ENCODE measurements around the gene KLF6. TPM values are rescaled to one million over a fixed set of nuclear protein-coding genes. Genes with fewer than 3 reads are reported as not detected.

Gene KLF6
- polyA plus RNA-seq, 1 experiment = 79.0 TPM

DNA sequence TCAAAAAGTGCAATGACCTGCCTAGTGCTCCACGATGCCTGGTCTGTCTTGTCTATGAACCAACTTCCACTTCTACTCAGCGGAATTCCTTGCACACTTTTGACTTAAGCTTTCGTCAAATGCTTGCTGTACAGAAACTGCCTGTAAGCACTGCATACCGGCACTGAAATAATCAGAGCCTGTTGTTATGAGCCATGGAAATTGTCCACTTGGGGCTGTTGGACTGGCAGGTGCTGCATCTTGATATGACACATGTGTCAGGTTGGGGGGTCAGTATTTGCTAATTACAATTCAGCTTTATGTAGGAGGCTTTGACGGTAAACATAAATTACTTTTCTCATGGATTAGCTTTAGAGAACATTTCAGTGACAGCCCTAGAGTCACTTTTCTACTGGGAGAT, 32.0 kb upstream of the KLF6 start:
- no peaks in the 10 kb centered on the region for H3K27me3 ChIP-seq (ENCODE audit: control insufficient read depth, insufficient read depth, low read length)
- no peak for DNase-seq (ENCODE audit: low read depth)
- POLR2A ChIA-PET = no interaction called here
- TF ChIP-seq CTCF (IDR thresholded peaks at IDR 0.05; ENCODE audit: insufficient read depth, low read depth, low read length) = no peak
- no peak overlapping the region for H3K4me3 ChIP-seq (ENCODE audit: low read depth, low read length)
- H3K36me3 ChIP-seq (ENCODE audit: control insufficient read depth, insufficient read depth, low read length) = no peaks in the 10 kb centered on the region
- CTCF ChIA-PET = no interaction called here

- ChIA-PET CTCF (interaction anchor here (0.6 kb wide), 1 partner anchor 474 kb away, joined by 3 read pairs; no protein-coding TSS in a partner anchor), POLR2A (no interaction called here)
- Histone ChIP-seq H3K4me3 (ENCODE audit: low read depth, low read length) (no peak overlapping the region), H3K36me3 (ENCODE audit: control insufficient read depth, insufficient read depth, low read length) (no peaks in the 10 kb centered on the region), H3K27me3 (ENCODE audit: control insufficient read depth, insufficient read depth, low read length) (no peaks in the 10 kb centered on the region)
- no peak for DNase-seq (ENCODE audit: low read depth)
- TF ChIP-seq CTCF (IDR thresholded peaks at IDR 0.05; ENCODE audit: insufficient read depth, low read depth, low read length) = no peak
These were observed 29.8 kb upstream of the KLF6 start for GRCh38 chr10:3814838-3815220.

DNA sequence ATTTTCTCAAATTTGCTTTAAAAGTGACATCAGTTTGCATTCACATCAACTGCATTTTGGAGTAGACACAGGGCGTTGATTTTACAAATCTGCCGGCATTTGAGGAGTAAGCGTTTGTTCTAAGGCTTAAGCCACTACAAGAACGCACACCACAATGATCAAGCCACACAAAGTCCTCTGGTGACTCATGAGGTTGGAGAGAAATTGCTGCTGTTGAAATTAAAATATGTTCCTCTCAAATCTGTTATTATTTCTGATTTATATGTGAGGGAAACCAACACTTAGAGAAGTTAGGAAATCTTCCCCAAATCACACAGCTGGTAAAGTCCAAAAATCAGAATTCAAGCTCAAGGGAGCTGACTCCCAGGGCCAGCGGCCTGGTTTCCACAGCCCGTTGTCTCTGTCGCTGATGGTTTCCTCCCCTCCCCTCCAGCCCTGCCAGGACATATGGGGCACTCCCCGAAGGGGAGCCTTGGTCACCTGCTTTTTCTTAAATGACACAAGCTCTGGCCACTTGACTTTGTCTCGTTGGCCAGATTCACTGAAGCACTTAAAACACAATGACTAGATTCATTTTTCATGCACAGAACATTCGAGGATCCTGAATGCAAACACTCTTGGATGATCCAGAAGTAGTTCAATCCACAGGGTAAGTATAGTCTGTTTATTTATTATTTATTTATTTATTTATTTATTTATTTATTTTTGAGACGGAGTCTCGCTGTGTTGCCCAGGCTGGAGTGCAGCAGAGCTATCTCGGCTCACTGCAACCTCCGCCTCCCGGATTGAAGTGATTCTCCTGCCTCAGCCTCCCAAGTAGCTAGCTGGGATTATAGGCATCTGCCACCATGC, 29.2 kb upstream of the KLF6 start:
- no peak for TF ChIP-seq CTCF (IDR thresholded peaks at IDR 0.05; ENCODE audit: insufficient read depth, low read depth, low read length)
- ChIA-PET CTCF (no interaction called here), POLR2A (no interaction called here)
- no peak for DNase-seq (ENCODE audit: low read depth)
- H3K36me3 ChIP-seq (ENCODE audit: control insufficient read depth, insufficient read depth, low read length) = no peaks in the 10 kb centered on the region
- no peak overlapping the region for H3K4me3 ChIP-seq (ENCODE audit: low read depth, low read length)
- H3K27me3 ChIP-seq (ENCODE audit: control insufficient read depth, insufficient read depth, low read length) = no peaks in the 10 kb centered on the region

- ChIA-PET CTCF (no interaction called here), POLR2A (no interaction called here)
- no peak for TF ChIP-seq CTCF (IDR thresholded peaks at IDR 0.05; ENCODE audit: insufficient read depth, low read depth, low read length)
- Histone ChIP-seq H3K4me3 (ENCODE audit: low read depth, low read length) (no peak overlapping the region), H3K27me3 (ENCODE audit: control insufficient read depth, insufficient read depth, low read length) (no peaks in the 10 kb centered on the region), H3K36me3 (ENCODE audit: control insufficient read depth, insufficient read depth, low read length) (no peaks in the 10 kb centered on the region)
- no peak for DNase-seq (ENCODE audit: low read depth)
These were observed 28.3 kb upstream of the KLF6 start for GRCh38 chr10:3813267-3813666.

- no peak for DNase-seq (ENCODE audit: low read depth)
- POLR2A ChIA-PET = no interaction called here
- Histone ChIP-seq H3K4me3 (ENCODE audit: low read depth, low read length) (no peak overlapping the region), H3K36me3 (ENCODE audit: control insufficient read depth, insufficient read depth, low read length) (no peaks in the 10 kb centered on the region), H3K27me3 (ENCODE audit: control insufficient read depth, insufficient read depth, low read length) (no peaks in the 10 kb centered on the region)
- CTCF ChIA-PET = no interaction called here
- no peak for TF ChIP-seq CTCF (IDR thresholded peaks at IDR 0.05; ENCODE audit: insufficient read depth, low read depth, low read length)
These were observed 27.1 kb upstream of the KLF6 start for GRCh38 chr10:3812141-3812540.
